GM12872 (cell line): ENCODE measurements around the gene LDHD.

Source experiments
- CTCF ChIP-seq: IDR thresholded peaks from 3 replicates; pipeline ENCODE4 v1.5.1; 2011; ENCODE audit warnings: low read depth, mild to moderate bottlenecking, low read length, moderate library complexity; ENCODE audit not compliant: insufficient read depth

Gene LDHD

GRCh38 chr16:75113541-75114121 is 2.9 kb downstream of the LDHD start:
- TF ChIP-seq CTCF, result no peak

GRCh38 chr16:75112734-75113491 is 3.7 kb downstream of the LDHD start:
- TF ChIP-seq CTCF, result no peak

DNA sequence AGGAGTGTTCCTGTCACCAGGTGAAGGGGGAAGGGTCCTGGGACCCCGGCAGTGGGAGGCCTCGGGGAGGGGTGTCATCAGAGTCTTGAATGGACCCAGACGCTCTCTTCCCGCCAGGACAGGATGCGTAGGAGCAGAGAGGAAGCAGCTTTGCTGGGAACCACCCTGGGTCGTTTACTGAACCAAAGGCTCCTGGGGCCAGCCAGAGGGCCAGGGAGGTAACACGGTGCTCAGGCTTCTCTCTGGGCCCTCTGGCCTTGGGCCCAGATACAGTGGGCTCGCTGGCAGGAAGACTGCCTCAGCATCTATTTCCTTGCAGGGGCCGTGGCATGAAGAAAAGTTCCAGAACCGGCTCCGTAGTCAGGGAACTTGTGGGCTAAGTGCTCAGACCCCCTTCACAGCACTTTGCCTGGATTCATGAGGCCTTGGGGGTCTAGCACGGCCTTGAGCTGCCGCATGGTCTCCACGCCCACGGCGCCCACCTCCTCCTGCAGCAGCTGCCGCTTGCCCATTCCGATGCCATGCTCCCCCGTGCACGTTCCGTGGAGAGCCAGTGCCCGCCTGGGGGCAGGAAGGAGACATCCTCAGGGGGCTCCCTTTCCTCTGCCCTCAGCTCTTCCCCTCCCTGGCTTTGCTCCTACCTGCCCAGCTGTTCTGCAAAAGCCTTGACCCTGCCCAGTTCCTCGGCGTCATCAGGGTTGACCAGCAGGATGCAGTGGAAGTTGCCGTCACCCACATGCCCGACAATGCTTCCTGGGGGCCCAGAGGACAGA is 4.4 kb downstream of the LDHD start:
- no peak for TF ChIP-seq CTCF

- TF ChIP-seq CTCF, result no peak
Measured at GRCh38 chr16:75111514-75111940, 5.1 kb downstream of the LDHD start.

DNA sequence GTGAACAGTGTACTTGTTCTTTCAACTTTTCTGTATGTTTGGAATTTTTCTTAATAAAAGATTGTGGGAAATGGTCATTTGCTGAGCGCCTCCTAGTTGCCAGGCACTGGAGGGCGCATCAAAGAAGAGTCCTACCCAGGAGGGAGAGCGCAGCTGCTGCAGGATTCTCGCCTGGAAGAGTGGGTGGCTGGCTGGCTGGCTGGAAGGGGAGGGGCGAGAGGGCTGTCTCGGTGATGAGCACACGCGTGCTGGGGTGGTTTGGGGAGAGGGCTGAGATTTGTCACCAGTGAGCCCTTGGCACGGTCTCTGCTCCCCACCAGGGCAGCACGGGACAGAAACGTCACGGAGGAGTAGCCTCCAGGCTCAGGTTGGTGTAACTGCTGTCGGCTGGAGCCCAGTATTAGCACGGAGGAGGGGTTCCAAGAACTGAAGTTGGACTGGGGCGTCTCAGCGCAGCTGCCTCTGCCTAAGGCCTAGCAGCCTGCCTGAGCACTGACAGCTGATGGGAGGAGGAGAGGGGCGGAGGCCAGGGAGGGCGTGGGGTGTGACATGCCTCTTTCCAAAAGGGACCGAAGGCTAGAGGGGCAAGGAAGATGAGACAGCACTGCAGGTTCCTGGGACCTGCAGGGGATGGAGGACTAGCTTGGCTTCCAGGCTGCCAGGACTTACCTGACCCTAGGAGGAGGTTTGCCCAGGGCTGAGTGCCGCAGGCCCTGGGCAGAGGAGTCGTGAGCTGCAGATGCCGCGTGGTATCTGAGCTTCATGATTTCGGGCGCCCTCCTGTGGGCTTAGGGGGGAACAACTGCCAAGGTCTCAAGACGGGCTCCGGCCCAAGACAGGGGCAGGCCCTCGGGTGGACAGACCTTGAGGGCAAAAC is 5.7 kb downstream of the LDHD start:
- TF ChIP-seq CTCF, result peak; percentile 93

DNA sequence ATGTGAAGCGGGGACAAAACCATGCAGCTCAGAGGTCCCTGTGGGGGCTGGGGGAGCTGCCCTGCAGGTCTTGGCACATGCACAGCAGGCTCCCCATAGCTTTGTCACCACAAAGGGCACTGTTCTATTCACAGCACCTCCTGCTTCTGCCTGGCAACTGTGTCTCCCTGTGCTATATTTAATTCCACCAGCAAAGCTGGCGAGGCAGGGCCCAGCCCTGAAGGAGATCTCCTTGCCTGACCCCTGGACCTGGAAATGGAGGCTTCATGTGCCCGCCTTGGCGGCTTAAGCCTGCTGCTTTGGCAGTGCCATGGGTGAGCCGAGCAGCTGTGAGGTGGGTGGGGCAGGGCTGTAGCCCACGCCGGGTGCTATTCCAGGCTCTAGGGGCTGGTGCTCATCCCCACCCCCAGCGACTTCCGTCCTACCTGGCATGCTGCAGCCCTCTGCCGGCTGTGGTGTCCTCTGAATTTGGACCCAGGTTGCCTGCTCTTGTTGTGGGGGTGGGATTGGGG is 6.8 kb downstream of the LDHD start:
- no peak for TF ChIP-seq CTCF
